Cortex of kidney (tissue), 1 donor: ENCODE data around the gene HAGH.

Source experiments
- DNase-seq: peaks from one replicate; lab custom pipeline; 2025; lab: John Stamatoyannopoulos, UW

Gene HAGH

DNA sequence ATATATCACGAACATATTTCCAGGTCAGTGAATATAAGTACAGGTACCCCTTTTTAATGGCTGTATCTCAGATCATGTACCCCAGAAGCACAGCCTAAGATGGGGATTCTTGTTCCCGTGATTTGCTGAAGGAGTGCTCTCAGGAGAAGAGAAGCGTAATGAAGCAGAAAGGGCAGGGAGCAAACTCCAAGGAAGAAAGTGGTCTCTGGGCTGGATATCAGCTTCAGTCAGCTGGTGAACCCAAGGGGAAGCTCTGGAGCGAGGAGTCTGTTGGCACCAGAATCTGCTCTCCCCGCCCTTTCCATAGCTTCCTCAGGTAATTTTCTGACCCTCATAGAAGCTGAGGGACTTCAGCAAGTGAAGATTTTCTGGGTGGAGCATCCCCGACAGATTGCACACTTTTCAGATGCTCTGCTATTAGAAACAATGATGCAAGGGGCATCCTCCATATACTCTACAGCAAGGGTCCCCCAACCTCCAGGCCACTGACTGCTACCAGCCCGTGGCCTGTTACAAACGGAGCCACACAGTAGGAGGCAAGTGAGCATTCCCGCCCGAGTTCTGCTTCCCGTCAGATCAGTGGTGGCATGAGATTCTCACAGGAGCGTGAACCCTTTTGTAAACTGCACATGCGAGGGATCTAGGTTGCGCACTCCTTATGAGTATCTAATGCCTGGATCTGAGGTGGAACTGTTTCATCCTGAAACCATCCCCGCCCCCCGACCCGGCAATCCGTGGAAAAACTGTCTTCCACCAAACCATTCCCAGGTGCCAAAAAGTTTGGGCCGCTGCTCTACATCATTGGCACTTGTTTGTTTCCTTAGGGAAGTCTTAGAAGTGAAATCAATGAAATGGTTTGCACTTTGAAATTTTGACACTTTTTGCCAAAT is 4.8 kb upstream of the HAGH start:
- no peak for DNase-seq

DNA sequence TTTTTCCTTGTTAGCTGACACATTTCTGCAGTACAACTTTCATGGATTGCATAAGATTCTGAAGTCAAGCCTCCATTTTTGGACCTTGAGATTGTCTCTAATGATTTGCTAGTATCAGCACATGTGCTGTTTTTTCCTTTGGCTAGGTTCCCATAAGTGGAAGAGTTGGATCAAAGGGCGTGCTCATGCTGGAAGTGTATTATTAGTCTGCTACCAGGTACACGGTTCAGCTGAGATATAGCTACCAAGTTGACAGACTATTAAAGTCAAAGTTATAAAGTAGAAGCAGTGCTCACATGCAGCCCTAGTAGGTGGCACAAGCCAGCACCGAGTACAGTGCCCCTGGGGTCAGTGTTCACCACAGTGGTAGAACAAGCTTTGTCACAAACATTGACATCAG is 3.6 kb upstream of the HAGH start:
- no peak for DNase-seq

GRCh38 chr16:1828645-1829410 is 2.2 kb upstream of the HAGH start:
- DNase-seq: no peak

DNA sequence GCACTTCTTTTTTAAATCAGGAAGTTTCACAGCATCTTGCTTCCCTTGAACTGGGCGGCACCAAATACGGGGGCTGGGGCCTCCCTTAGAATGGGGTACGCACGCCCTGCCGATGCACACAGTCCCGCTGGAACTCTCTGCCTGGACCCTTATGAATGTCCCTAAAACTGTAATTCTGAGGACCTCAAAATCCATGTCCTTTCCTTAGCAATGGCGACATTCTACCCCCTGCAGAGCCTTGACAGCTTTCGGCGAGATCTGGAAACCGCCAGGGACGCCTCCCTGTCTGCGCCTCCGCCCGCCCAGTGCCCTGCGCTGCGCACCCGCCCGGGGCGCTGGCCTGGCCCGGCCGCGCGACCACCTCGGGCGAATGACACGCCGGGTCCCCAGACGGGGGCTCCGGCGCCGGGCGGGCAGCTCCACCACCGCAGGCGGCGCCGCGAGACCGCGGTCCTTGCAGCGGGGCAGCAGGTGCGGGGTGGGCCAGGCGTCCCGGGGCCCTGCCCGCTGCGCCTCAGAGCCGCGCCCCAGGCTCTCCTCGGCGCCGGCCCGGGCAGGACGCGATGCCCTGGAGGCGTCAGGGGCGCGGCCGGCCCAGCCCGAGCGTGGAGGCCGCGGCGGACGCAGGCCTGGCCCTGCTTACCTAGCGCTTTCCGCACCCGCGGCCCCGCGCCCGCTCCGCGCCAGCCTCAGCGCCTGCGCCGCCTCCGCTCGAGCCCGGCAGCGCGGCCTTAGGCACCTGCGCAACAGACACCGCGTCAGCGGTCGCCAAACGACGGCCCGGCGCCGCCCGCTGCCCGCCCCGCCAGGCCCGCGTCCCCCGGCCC is 548 bp downstream of the HAGH start:
- no peak for DNase-seq

DNA sequence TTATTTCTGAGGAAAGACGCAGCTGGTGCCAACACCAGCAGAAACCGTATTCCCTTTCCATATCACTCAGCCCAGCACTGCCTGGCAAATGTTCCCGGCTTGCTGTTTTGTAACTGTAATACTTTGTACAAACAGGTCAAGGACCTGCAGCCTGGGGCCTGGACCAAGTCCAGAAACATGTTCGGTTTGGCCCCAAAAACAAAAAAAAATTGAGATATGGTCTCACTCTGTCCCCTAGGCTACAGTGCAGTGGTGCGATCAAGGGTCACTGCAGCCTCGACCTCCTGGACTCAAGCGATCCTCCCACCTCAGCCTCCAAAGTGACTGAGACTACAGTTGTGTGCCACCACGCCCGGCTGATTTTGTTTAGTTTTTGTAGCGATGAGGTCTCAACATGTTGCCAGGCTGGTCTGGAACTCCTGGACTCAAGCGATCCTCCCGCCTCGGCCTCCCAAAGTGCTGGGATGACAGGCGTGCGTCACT is 1.2 kb downstream of the HAGH start:
- no peak for DNase-seq

GRCh38 chr16:1823821-1824220 is 2.8 kb downstream of the HAGH start:
- no peak for DNase-seq

GRCh38 chr16:1822801-1823200 is 3.8 kb downstream of the HAGH start:
- DNase-seq: no peak

- DNase-seq: no peak
Observed at GRCh38 chr16:1821861-1822611, 4.6 kb downstream of the HAGH start.

GRCh38 chr16:1820946-1821290 is 5.7 kb downstream of the HAGH start:
- no peak for DNase-seq

- no peak for DNase-seq
Observed at GRCh38 chr16:1820096-1820945, 6.3 kb downstream of the HAGH start.

- DNase-seq: no peak
Observed at GRCh38 chr16:1819611-1820010, 7.0 kb downstream of the HAGH start.

DNA sequence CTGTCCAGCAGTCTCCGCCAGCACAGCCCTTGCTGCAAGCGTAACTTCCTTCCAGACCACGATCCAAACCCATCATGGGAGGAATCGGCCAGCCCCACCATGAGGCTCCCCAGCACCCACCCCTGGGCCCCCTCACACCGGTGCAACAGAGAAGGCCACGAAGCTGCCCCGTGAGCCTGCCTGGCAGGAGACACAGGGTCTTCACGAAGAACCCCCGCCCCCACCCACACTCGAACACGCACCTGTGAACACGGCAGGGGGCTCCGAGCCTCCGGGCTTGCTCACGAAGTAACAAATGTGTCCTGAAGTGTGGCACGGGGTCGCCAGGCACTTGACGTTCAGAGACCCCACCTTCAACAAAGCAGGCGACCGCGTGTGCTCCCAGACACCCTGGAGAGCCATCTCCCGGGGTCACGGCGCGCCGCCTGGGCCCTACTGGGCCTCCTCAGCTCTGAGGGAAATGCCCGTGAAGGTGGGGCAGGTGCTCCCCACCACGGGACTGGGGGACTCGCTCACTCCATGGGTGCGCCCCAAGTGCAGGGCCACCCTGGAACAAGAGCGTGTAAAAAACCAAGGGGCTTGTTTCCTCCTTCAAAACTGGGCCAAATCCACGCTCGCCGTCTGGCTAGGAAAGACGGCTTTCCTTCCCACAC is 7.6 kb downstream of the HAGH start:
- DNase-seq: no peak

GRCh38 chr16:1818204-1818872 is 8.3 kb downstream of the HAGH start:
- DNase-seq: no peak

DNA sequence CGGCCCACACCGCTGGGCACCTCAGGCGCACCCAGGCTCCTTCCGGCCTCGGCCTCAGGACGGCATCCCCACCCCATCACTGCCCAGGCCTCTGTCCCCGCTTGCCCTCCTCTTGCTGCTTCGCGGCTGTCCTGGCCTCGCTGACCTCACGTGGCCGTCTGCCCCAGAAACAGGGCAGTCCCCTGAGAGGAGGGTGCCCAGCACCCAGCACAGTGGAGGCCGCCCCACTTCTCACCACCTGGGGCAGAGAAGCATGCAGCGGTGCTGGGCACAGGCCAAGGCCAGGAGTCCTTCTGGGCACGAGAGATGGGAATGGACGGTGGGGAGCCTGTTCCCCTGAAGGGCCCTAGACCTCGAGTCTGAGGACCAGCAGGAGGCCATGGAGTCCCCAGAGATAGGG is 8.9 kb downstream of the HAGH start:
- DNase-seq: no peak

- no peak for DNase-seq
Observed at GRCh38 chr16:1817276-1817589, 9.4 kb downstream of the HAGH start.

- no peak for DNase-seq
Observed at GRCh38 chr16:1816396-1817275, 10.0 kb downstream of the HAGH start.

GRCh38 chr16:1815461-1815860 is 11.2 kb downstream of the HAGH start:
- DNase-seq: no peak

DNA sequence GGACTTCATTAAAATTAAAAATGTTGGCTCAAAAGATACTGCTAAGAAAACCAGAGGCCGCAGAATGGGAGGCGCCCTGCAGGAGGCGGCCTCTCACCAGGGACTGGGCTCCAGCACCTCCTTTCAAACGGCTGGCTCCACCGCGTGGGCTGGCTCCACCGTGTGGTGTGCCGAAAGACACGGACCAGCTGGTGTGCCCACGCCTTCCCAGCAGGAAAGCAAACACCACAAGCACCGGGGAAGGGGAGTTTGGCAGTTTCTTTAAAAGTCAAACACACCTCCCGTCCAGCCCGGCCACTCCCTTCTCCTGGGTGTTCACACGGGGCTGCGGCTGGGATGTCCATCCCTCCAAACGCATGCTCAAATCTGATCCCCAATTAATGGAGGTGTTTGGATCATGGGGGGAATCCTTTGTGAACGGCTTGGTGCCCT is 13.9 kb downstream of the HAGH start:
- no peak for DNase-seq

GRCh38 chr16:1810536-1810935 is 16.1 kb downstream of the HAGH start:
- no peak for DNase-seq
